T-helper 9 cell (primary cell): ENCODE data around the gene TENM3.

Experiments used
- DNase-seq: peaks from one replicate; pipeline ENCODE4 v3.0.0-alpha.2; 2020

The TENM3 gene

GRCh38 chr4:182825786-182826185 lies 582.6 kb downstream of the TENM3 start:
- no peak for DNase-seq

- no peak for DNase-seq
Observed at GRCh38 chr4:182826391-182826790, 583.2 kb downstream of the TENM3 start.

GRCh38 chr4:182827166-182827565 lies 584.0 kb downstream of the TENM3 start:
- no peak for DNase-seq

GRCh38 chr4:182827954-182828353 lies 584.8 kb downstream of the TENM3 start:
- no peak for DNase-seq

- no peak for DNase-seq
Observed at GRCh38 chr4:182828360-182829025, 585.3 kb downstream of the TENM3 start.

- DNase-seq = no peak
Observed at GRCh38 chr4:182829196-182829595, 586.0 kb downstream of the TENM3 start.

- DNase-seq = no peak
Observed at GRCh38 chr4:182831376-182831775, 588.2 kb downstream of the TENM3 start.

- no peak for DNase-seq
Observed at GRCh38 chr4:182832352-182833120, 589.3 kb downstream of the TENM3 start.

- no peak for DNase-seq
Observed at GRCh38 chr4:182835006-182835740, 592.0 kb downstream of the TENM3 start.

- no peak for DNase-seq
Observed at GRCh38 chr4:182837831-182838230, 594.6 kb downstream of the TENM3 start.

- DNase-seq = no peak
Observed at GRCh38 chr4:182838535-182838934, 595.3 kb downstream of the TENM3 start.

GRCh38 chr4:182839256-182839655 lies 596.1 kb downstream of the TENM3 start:
- DNase-seq = no peak

- no peak for DNase-seq
Observed at GRCh38 chr4:182840108-182840507, 596.9 kb downstream of the TENM3 start.

GRCh38 chr4:182842104-182842600 lies 599.0 kb downstream of the TENM3 start:
- DNase-seq = no peak

GRCh38 chr4:182842759-182843390 lies 599.7 kb downstream of the TENM3 start:
- no peak for DNase-seq

- DNase-seq = no peak
Observed at GRCh38 chr4:182843808-182844325, 600.7 kb downstream of the TENM3 start.

- DNase-seq = no peak
Observed at GRCh38 chr4:182845618-182846017, 602.4 kb downstream of the TENM3 start.

- no peak for DNase-seq
Observed at GRCh38 chr4:182846036-182846435, 602.8 kb downstream of the TENM3 start.

- DNase-seq = no peak
Observed at GRCh38 chr4:182847576-182848450, 604.6 kb downstream of the TENM3 start.

- DNase-seq = no peak
Observed at GRCh38 chr4:182848685-182849084, 605.5 kb downstream of the TENM3 start.
